HG03039 (cell line): ENCODE measurements around the gene CHD1.
"Not testable (repeated sequence)": the region's sequence is repeated elsewhere in the genome, so short reads cannot be mapped to it uniquely, and the experiment has no call there.

Experiments
- ATAC-seq: cut with Tn5 transposase; IDR thresholded peaks from one replicate; pipeline ENCODE4 v1.9.1; 2021; ENCODE audit warnings: mild to moderate bottlenecking, moderate library complexity; ENCODE audit not compliant: unreplicated experiment

Gene CHD1

GRCh38 chr5:98928873-98929709 lies at the start of gene CHD1:
CHD1 (minus strand) TSS chr5:98929007; CDS start chr5:98926386, 2,621 bp downstream.
- peak; percentile 60 for ATAC-seq

- no peak for ATAC-seq
These were observed 49.7 kb upstream of the CHD1 start for GRCh38 chr5:98978528-98978927.

GRCh38 chr5:98977723-98978122 lies 48.9 kb upstream of the CHD1 start:
- ATAC-seq: no peak

GRCh38 chr5:98975682-98976407 lies 47.0 kb upstream of the CHD1 start:
- ATAC-seq: peak; percentile 70

- peak; percentile 23 for ATAC-seq
These were observed 46.4 kb upstream of the CHD1 start for GRCh38 chr5:98975223-98975622.

- ATAC-seq: no peak
These were observed 40.6 kb upstream of the CHD1 start for GRCh38 chr5:98969400-98969799.

GRCh38 chr5:98968056-98968564 lies 39.3 kb upstream of the CHD1 start:
- no peak for ATAC-seq

GRCh38 chr5:98965226-98965625 lies 36.4 kb upstream of the CHD1 start:
- ATAC-seq: no peak

- no peak for ATAC-seq
These were observed 35.8 kb upstream of the CHD1 start for GRCh38 chr5:98964621-98965020.

GRCh38 chr5:98963019-98963418 lies 34.2 kb upstream of the CHD1 start:
- ATAC-seq: no peak

- ATAC-seq: no peak
These were observed 33.8 kb upstream of the CHD1 start for GRCh38 chr5:98962587-98962986.

- ATAC-seq: no peak
These were observed 33.0 kb upstream of the CHD1 start for GRCh38 chr5:98961665-98962344.

GRCh38 chr5:98957307-98957706 lies 28.5 kb upstream of the CHD1 start:
- ATAC-seq: no peak

GRCh38 chr5:98955888-98956287 lies 27.1 kb upstream of the CHD1 start:
- not testable (repeated sequence) for ATAC-seq

GRCh38 chr5:98955471-98955870 lies 26.7 kb upstream of the CHD1 start:
- ATAC-seq: not testable (repeated sequence)

- ATAC-seq: no peak
These were observed 25.7 kb upstream of the CHD1 start for GRCh38 chr5:98954392-98955028.

GRCh38 chr5:98942847-98943246 lies 14.0 kb upstream of the CHD1 start:
- ATAC-seq: no peak

GRCh38 chr5:98941131-98941883 lies 12.5 kb upstream of the CHD1 start:
- no peak for ATAC-seq

- no peak for ATAC-seq
These were observed 11.8 kb upstream of the CHD1 start for GRCh38 chr5:98940581-98940980.

GRCh38 chr5:98938464-98938863 lies 9.7 kb upstream of the CHD1 start:
- no peak for ATAC-seq
